HEK293T (cell line): ENCODE data around the gene LOXL3.

Experiments
- CTCF ChIA-PET: fragments of 350-600 bp; formaldehyde crosslinking; extraction: SDS; loops from one replicate; lab custom pipeline; 2021; ENCODE audit warnings: antibody characterized with exemption, inconsistent platforms; lab: Yijun Ruan, JAX
- POLR2A ChIA-PET: fragments of 350-600 bp; formaldehyde crosslinking; extraction: SDS; loops from one replicate; lab custom pipeline; 2020; ENCODE audit warnings: antibody characterized with exemption, inconsistent platforms; lab: Yijun Ruan, JAX
- DNase-seq: peaks from one replicate; pipeline ENCODE4 v3.0.0; 2012; ENCODE audit warnings: mixed read lengths; ENCODE audit errors: extremely low spot score
- ARNT ChIP-seq: fragments of 450-650 bp; IDR thresholded peaks from 2 replicates; pipeline ENCODE4 v1.6.1; 2017; ENCODE audit warnings: mild to moderate bottlenecking
- BHLHE40 ChIP-seq: fragments of 450-650 bp; IDR thresholded peaks from 2 replicates; pipeline ENCODE4 v1.6.1; 2016; ENCODE audit warnings: mild to moderate bottlenecking, moderate library complexity, borderline replicate concordance
- CTBP1 ChIP-seq: fragments of 450-650 bp; IDR thresholded peaks from 2 replicates; pipeline ENCODE4 v1.6.1; 2016; ENCODE audit warnings: borderline replicate concordance
- ELF4 ChIP-seq: fragments of 450-650 bp; IDR thresholded peaks from 2 replicates; pipeline ENCODE4 v1.6.1; 2017; ENCODE audit warnings: antibody characterized with exemption
- FOXA1 ChIP-seq: fragments of 450-650 bp; IDR thresholded peaks from 2 replicates; pipeline ENCODE4 v1.6.1; 2016; ENCODE audit warnings: mild to moderate bottlenecking
- FOXK2 ChIP-seq: fragments of 450-650 bp; IDR thresholded peaks from 2 replicates; pipeline ENCODE4 v1.6.1; 2016; ENCODE audit warnings: mild to moderate bottlenecking
- FOXM1 ChIP-seq: fragments of 450-650 bp; IDR thresholded peaks from 2 replicates; pipeline ENCODE4 v1.6.1; 2017; ENCODE audit warnings: mild to moderate bottlenecking, borderline replicate concordance
- HDGF ChIP-seq: fragments of 450-650 bp; IDR thresholded peaks from 2 replicates; pipeline ENCODE4 v1.6.1; 2017; ENCODE audit warnings: antibody characterized with exemption, borderline replicate concordance
- L3MBTL2 ChIP-seq: fragments of 450-650 bp; conservative IDR thresholded peaks from 2 replicates; pipeline ENCODE4 v1.6.1; 2016; ENCODE audit warnings: mild to moderate bottlenecking
- LEF1 ChIP-seq: fragments of 450-650 bp; IDR thresholded peaks from 2 replicates; pipeline ENCODE4 v1.6.1; 2017; ENCODE audit warnings: mild to moderate bottlenecking, borderline replicate concordance
- NFRKB ChIP-seq: fragments of 450-650 bp; IDR thresholded peaks from 2 replicates; pipeline ENCODE4 v1.6.1; 2016; ENCODE audit warnings: mild to moderate bottlenecking, moderate library complexity
- PKNOX1 ChIP-seq: fragments of 450-650 bp; IDR thresholded peaks from 2 replicates; pipeline ENCODE4 v1.6.1; 2016
- SP1 ChIP-seq: fragments of 450-650 bp; IDR thresholded peaks from 2 replicates; pipeline ENCODE4 v1.6.1; 2017
- SUZ12 ChIP-seq: fragments of 450-650 bp; IDR thresholded peaks from 2 replicates; pipeline ENCODE4 v1.6.1; 2016; ENCODE audit warnings: mild to moderate bottlenecking
- TARDBP ChIP-seq: fragments of 450-650 bp; IDR thresholded peaks from 2 replicates; pipeline ENCODE4 v1.6.1; 2016
- ZNF384 ChIP-seq: fragments of 450-650 bp; IDR thresholded peaks from 2 replicates; pipeline ENCODE4 v1.6.1; 2016

The LOXL3 gene

DNA sequence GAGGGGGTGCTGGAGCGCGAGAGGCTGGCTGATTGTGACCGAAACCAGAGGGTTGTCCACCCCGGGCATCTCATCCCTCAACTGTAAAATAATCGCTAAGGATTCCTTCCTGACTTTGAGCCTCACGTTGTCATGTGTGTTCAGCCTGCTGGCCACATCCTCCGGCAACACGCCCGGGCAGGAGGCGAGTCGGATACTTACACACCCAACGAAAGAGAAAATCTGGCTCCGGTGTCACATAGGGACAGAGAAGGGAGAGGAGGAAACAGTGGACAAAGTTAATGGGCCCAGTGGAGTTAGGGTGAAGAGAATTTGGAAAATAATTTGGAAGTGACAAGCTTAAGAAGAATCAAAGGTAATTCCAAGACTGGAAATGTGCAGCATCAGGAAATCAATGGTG, 37.1 kb downstream of the LOXL3 start:
- CTCF ChIA-PET, result interaction anchor here (0.5 kb wide), 1 partner anchor 128 kb away, joined by 7 read pairs; no protein-coding TSS in a partner anchor
- DNase-seq, result no peak
- TF ChIP-seq ELF4, result no peak
- no peak for TF ChIP-seq LEF1
- no peak for TF ChIP-seq BHLHE40
- TF ChIP-seq SUZ12, result no peak
- no peak for TF ChIP-seq FOXK2
- TF ChIP-seq FOXM1, result no peak
- no peak for TF ChIP-seq FOXA1
- no peak for TF ChIP-seq SP1
- no peak for TF ChIP-seq L3MBTL2
- no peak for TF ChIP-seq PKNOX1
- no peak for TF ChIP-seq ZNF384
- TF ChIP-seq TARDBP, result no peak
- no peak for TF ChIP-seq ARNT
- TF ChIP-seq CTBP1, result no peak
- no peak for TF ChIP-seq NFRKB
- no peak for TF ChIP-seq HDGF
- POLR2A ChIA-PET, result interaction anchor here (0.7 kb wide), 1 partner anchor 10 kb away, joined by 3 read pairs; the partner anchor contains the start of gene PCGF1

DNA sequence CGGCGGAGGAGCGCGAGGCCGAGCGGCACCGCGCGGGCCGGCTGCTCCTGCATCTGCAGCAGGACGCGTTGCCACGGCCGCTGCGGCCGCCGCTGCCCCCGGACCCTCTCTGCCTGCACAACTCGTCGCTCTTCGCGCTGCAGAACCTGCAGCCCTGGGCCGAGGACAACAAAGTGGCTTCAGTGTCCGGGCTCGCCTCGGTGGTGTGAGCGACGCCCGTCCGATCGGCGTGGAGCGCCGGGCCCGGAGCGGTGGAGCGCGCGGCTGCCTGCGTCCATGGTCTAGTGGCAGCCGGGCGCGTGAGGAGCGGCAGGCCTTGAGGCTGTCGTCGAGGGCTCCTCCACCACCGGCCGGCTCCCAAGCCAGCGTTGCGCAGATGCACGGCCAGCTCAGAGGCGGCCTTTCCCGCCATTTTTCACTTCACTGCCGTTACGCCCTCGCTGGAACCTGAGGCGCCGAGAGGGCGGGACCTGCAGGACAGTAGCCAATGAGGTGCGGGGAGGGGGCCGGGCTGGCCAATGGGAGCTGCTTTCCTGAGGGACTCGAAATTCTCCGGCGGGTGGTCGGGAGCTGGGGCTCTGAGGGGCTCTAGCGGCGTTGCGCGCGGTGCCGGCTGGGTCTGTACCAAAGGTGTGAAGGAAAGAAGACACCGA, 37.6 kb downstream of the LOXL3 start:
- ChIA-PET POLR2A (interaction anchor here (0.7 kb wide), 1 partner anchor 9 kb away, joined by 3 read pairs; the partner anchor contains the start of gene PCGF1), CTCF (no interaction called here)
- DNase-seq, result no peak
- no peak for TF ChIP-seq L3MBTL2
- TF ChIP-seq ZNF384, result no peak
- no peak for TF ChIP-seq TARDBP
- TF ChIP-seq FOXM1, result no peak
- no peak for TF ChIP-seq BHLHE40
- no peak for TF ChIP-seq SUZ12
- no peak for TF ChIP-seq NFRKB
- TF ChIP-seq PKNOX1, result no peak
- no peak for TF ChIP-seq ARNT
- no peak for TF ChIP-seq SP1
- TF ChIP-seq FOXA1, result no peak
- no peak for TF ChIP-seq HDGF

GRCh38 chr2:74515271-74515980, 38.3 kb downstream of the LOXL3 start:
- ChIA-PET CTCF (no interaction called here), POLR2A (no interaction called here)
- TF ChIP-seq TARDBP (no peak), HDGF (no peak), FOXM1 (no peak), ARNT (no peak), CTBP1 (no peak), FOXK2 (no peak), NFRKB (no peak), BHLHE40 (no peak), FOXA1 (no peak), SP1 (no peak), L3MBTL2 (no peak), SUZ12 (no peak), PKNOX1 (no peak), LEF1 (no peak)
- no peak for DNase-seq

GRCh38 chr2:74514368-74515270, 39.1 kb downstream of the LOXL3 start, which contains the start of gene TLX2:
TLX2 (plus strand) TSS chr2:74514450; CDS start chr2:74514807, 357 bp downstream.
- ChIA-PET CTCF (no interaction called here), POLR2A (no interaction called here)
- DNase-seq, result no peak
- TF ChIP-seq BHLHE40 (no peak), PKNOX1 (no peak), ARNT (no peak), HDGF (no peak), L3MBTL2 (no peak), FOXA1 (no peak), FOXM1 (no peak), SP1 (no peak), TARDBP (no peak), ELF4 (no peak), ZNF384 (no peak), NFRKB (no peak), LEF1 (no peak), FOXK2 (no peak), SUZ12 (no peak), CTBP1 (no peak)
